ENCODE measurements around the gene C1D. TPM values are rescaled to one million over a fixed set of nuclear protein-coding genes. Genes with fewer than 3 reads are reported as not detected.

C1D gene
- total RNA-seq, 1 donor from 2014 or later = 16.2 TPM

- H3K36me3 Mint-ChIP-seq (ENCODE audit: low read depth) = peaks cover 4% of the 10 kb centered on the region
- no peak for DNase-seq (ENCODE audit: low spot score)
- H3K9me3 Mint-ChIP-seq (ENCODE audit: low read depth) = peaks cover 12% of the 10 kb centered on the region
- H3K27ac Mint-ChIP-seq (ENCODE audit: unreplicated experiment) = no peak overlapping the region
- H3K4me3 Mint-ChIP-seq (ENCODE audit: unreplicated experiment) = no peak overlapping the region
- peaks cover 3% of the 10 kb centered on the region for H3K27me3 Mint-ChIP-seq (ENCODE audit: low read depth)
- H3K4me1 Mint-ChIP-seq (ENCODE audit: low read depth) = no peaks in the 10 kb centered on the region
- TF ChIP-seq, protein P1, sequence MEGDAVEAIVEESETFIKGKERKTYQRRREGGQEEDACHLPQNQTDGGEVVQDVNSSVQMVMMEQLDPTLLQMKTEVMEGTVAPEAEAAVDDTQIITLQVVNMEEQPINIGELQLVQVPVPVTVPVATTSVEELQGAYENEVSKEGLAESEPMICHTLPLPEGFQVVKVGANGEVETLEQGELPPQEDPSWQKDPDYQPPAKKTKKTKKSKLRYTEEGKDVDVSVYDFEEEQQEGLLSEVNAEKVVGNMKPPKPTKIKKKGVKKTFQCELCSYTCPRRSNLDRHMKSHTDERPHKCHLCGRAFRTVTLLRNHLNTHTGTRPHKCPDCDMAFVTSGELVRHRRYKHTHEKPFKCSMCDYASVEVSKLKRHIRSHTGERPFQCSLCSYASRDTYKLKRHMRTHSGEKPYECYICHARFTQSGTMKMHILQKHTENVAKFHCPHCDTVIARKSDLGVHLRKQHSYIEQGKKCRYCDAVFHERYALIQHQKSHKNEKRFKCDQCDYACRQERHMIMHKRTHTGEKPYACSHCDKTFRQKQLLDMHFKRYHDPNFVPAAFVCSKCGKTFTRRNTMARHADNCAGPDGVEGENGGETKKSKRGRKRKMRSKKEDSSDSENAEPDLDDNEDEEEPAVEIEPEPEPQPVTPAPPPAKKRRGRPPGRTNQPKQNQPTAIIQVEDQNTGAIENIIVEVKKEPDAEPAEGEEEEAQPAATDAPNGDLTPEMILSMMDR (IDR thresholded peaks at IDR 0.05) = no peak
Measured at GRCh38 chr2:68103709-68104055, 40.9 kb upstream of the C1D start.

- peaks cover 3% of the 10 kb centered on the region for H3K27me3 Mint-ChIP-seq (ENCODE audit: low read depth)
- TF ChIP-seq, protein P1 (IDR thresholded peaks at IDR 0.05) = no peak
- no peak overlapping the region for H3K4me3 Mint-ChIP-seq (ENCODE audit: unreplicated experiment)
- H3K9me3 Mint-ChIP-seq (ENCODE audit: low read depth) = peaks cover 12% of the 10 kb centered on the region
- peaks cover 4% of the 10 kb centered on the region for H3K36me3 Mint-ChIP-seq (ENCODE audit: low read depth)
- no peak overlapping the region for H3K27ac Mint-ChIP-seq (ENCODE audit: unreplicated experiment)
- no peak for DNase-seq (ENCODE audit: low spot score)
- peaks cover 2% of the 10 kb centered on the region for H3K4me1 Mint-ChIP-seq (ENCODE audit: low read depth)
Measured at GRCh38 chr2:68103030-68103708, 40.4 kb upstream of the C1D start.

DNA sequence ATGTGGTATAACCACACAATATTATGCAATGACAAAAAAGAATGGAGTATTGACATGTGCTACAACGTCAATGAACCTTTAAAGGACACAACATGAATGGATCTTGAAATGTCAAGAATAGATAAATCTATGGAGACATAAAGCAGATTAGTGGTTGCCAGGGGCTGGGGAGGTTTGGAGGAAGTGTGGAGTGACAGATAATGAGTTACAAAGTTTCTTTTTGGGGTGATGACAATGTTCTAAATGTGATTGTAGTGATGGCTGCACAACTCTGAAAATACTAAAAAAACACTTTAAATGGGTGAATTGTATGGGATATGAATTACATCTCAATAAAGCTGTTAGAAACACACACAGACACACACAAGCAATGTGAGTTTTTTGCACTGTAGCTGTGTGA is 37.4 kb upstream of the C1D start:
- TF ChIP-seq, protein P1 (IDR thresholded peaks at IDR 0.05) = no peak
- H3K4me3 Mint-ChIP-seq (ENCODE audit: unreplicated experiment) = no peak overlapping the region
- peaks cover 6% of the 10 kb centered on the region for H3K27me3 Mint-ChIP-seq (ENCODE audit: low read depth)
- H3K4me1 Mint-ChIP-seq (ENCODE audit: low read depth) = peaks cover 5% of the 10 kb centered on the region
- no peak overlapping the region for H3K27ac Mint-ChIP-seq (ENCODE audit: unreplicated experiment)
- no peaks in the 10 kb centered on the region for H3K9me3 Mint-ChIP-seq (ENCODE audit: low read depth)
- DNase-seq (ENCODE audit: low spot score) = no peak
- H3K36me3 Mint-ChIP-seq (ENCODE audit: low read depth) = no peaks in the 10 kb centered on the region

- Mint-ChIP-seq H3K36me3 (ENCODE audit: low read depth) (no peaks in the 10 kb centered on the region), H3K27ac (ENCODE audit: unreplicated experiment) (no peak overlapping the region), H3K4me1 (ENCODE audit: low read depth) (peaks cover 5% of the 10 kb centered on the region), H3K27me3 (ENCODE audit: low read depth) (peaks cover 6% of the 10 kb centered on the region), H3K4me3 (ENCODE audit: unreplicated experiment) (no peak overlapping the region), H3K9me3 (ENCODE audit: low read depth) (no peaks in the 10 kb centered on the region)
- TF ChIP-seq, protein P1 (IDR thresholded peaks at IDR 0.05) = no peak
- DNase-seq (ENCODE audit: low spot score) = no peak
Measured at GRCh38 chr2:68099260-68099659, 36.5 kb upstream of the C1D start.

- TF ChIP-seq, protein P1 (IDR thresholded peaks at IDR 0.05) = no peak
- no peak overlapping the region for H3K4me3 Mint-ChIP-seq (ENCODE audit: unreplicated experiment)
- H3K27ac Mint-ChIP-seq (ENCODE audit: unreplicated experiment) = no peak overlapping the region
Measured at GRCh38 chr2:68098291-68098797, 35.5 kb upstream of the C1D start.

More at GRCh38 chr2:68098291-68098797, 35.5 kb upstream of the C1D start:
- Mint-ChIP-seq H3K27me3 (ENCODE audit: low read depth) (peaks cover 6% of the 10 kb centered on the region), H3K36me3 (ENCODE audit: low read depth) (no peaks in the 10 kb centered on the region), H3K9me3 (ENCODE audit: low read depth) (no peaks in the 10 kb centered on the region), H3K4me1 (ENCODE audit: low read depth) (peaks cover 5% of the 10 kb centered on the region)
- no peak for DNase-seq (ENCODE audit: low spot score)

Measured in chondrocyte (in vitro differentiated cells).